Thoracic aorta (tissue), 2 donors: ENCODE data around the gene OR8H3. TPM values are rescaled to one million over a fixed set of nuclear protein-coding genes. Genes with fewer than 3 reads are reported as not detected.

Source experiments
- ATAC-seq: fragments of 150-250 bp; one replicate; pipeline ENCODE4 v1.8.0; 2017; ENCODE audit warnings: low read depth; ENCODE audit not compliant: insufficient number of reproducible peaks, low FRiP score
- DNase-seq: peaks from one replicate; pipeline ENCODE4 v3.0.0-alpha.2; 2020; ENCODE audit warnings: low spot score
- H3K27ac ChIP-seq, 2 donors: fragments of 200-600 bp; sonication (generic); 1 replicate in 1 of 2; 2 replicates in 1 of 2; pipeline ENCODE4 v1.5.1; 2016; ENCODE audit warnings: mild to moderate bottlenecking in 2 of 2, moderate library complexity in 2 of 2
- H3K27me3 ChIP-seq: fragments of 200-600 bp; sonication (generic); replicated peaks from 2 replicates; pipeline ENCODE4 v1.6.0; 2016; ENCODE audit warnings: mild to moderate bottlenecking; ENCODE audit not compliant: insufficient read depth
- H3K36me3 ChIP-seq: fragments of 200-600 bp; sonication (generic); one replicate; pipeline ENCODE4 v1.5.1; 2016
- H3K4me1 ChIP-seq, 2 donors: fragments of 200-600 bp; sonication (generic); 1 replicate in 1 of 2; 2 replicates in 1 of 2; pipeline versions ENCODE4 v1.5.1 to v1.6.0; 2016; ENCODE audit warnings: low read depth in 2 of 2, mild to moderate bottlenecking in 1 of 2; ENCODE audit not compliant: control insufficient read depth in 1 of 2
- H3K4me3 ChIP-seq: fragments of 200-600 bp; sonication (generic); 2 replicates; pipeline ENCODE4 v1.5.1; 2016; ENCODE audit warnings: mild to moderate bottlenecking
- H3K9me3 ChIP-seq: fragments of 200-600 bp; sonication (generic); 2 replicates; pipeline ENCODE4 v1.5.1; 2016
- CTCF ChIP-seq: fragments of 200-600 bp; sonication (generic); IDR thresholded peaks from one replicate; pipeline ENCODE4 v1.5.1; 2019; ENCODE audit warnings: antibody characterized with exemption
- total RNA-seq, 2 donors: library from RNA; depleted of rRNA; stranded (reverse); fragments of >200 nt; gene quantifications; one replicate each; pipeline versions ENCODE4 v1.1.0 to v1.2.3, GENCODE V29; 2016

Gene OR8H3
- total RNA-seq, 2 donors from 2014 or later, result not detected

- Histone ChIP-seq H3K27ac (no peak overlapping the region), H3K4me3 (no peak overlapping the region), H3K36me3 (no peaks in the 10 kb centered on the region), H3K9me3 (peaks cover 4% of the 10 kb centered on the region), H3K4me1 (no peaks in the 10 kb centered on the region), H3K27me3 (no peaks in the 10 kb centered on the region)
- ATAC-seq (no peak), DNase-seq (no peak)
- TF ChIP-seq CTCF, result no peak
Measured at GRCh38 chr11:56151376-56151775, 29.2 kb downstream of the OR8H3 start.

GRCh38 chr11:56152333-56152732 lies 30.2 kb downstream of the OR8H3 start:
- no peak for DNase-seq
- no peaks in the 10 kb centered on the region for H3K27me3 ChIP-seq
- no peaks in the 10 kb centered on the region for H3K36me3 ChIP-seq
- H3K4me1 ChIP-seq, result no peaks in the 10 kb centered on the region
- ATAC-seq, result no peak
- no peak overlapping the region for H3K4me3 ChIP-seq
- no peak for TF ChIP-seq CTCF
- peaks cover 4% of the 10 kb centered on the region for H3K9me3 ChIP-seq
- H3K27ac ChIP-seq, result no peak overlapping the region

GRCh38 chr11:56160217-56160616 lies 38.0 kb downstream of the OR8H3 start, which contains the start of gene OR8K5:
Gene OR8K5, minus strand, starts transcription at chr11:56160317. Its CDS starts 0 bp downstream, at chr11:56160317.
- Histone ChIP-seq H3K4me3 (no peak within 1 kb of the TSS), H3K9me3 (no peaks in the 10 kb centered on the region), H3K27ac (no peak within 1 kb of the TSS), H3K27me3 (no peaks in the 10 kb centered on the region), H3K36me3 (no peaks in the 10 kb centered on the region), H3K4me1 (no peaks in the 10 kb centered on the region)
- ATAC-seq, result no peak
- TF ChIP-seq CTCF, result no peak
- DNase-seq, result no peak

GRCh38 chr11:56163804-56164203 lies 41.6 kb downstream of the OR8H3 start:
- DNase-seq (no peak), ATAC-seq (no peak)
- H3K36me3 ChIP-seq, result no peaks in the 10 kb centered on the region
- no peak overlapping the region for H3K4me3 ChIP-seq
- H3K27ac ChIP-seq, result no peak overlapping the region
- no peaks in the 10 kb centered on the region for H3K27me3 ChIP-seq
- no peaks in the 10 kb centered on the region for H3K9me3 ChIP-seq
- H3K4me1 ChIP-seq, result no peaks in the 10 kb centered on the region
- no peak for TF ChIP-seq CTCF

GRCh38 chr11:56172256-56172830 lies 50.2 kb downstream of the OR8H3 start:
- no peak for TF ChIP-seq CTCF
- H3K9me3 ChIP-seq, result no peaks in the 10 kb centered on the region
- H3K27me3 ChIP-seq, result no peaks in the 10 kb centered on the region
- no peak for ATAC-seq
- no peaks in the 10 kb centered on the region for H3K36me3 ChIP-seq
- H3K4me1 ChIP-seq, result no peaks in the 10 kb centered on the region
- no peak overlapping the region for H3K27ac ChIP-seq
- no peak for DNase-seq
- H3K4me3 ChIP-seq, result no peak overlapping the region

Other genes starting within 250 kb of the OR8H3 start
- not detected for gene TRIM51, start 239.1 kb upstream of the OR8H3 start, total RNA-seq
- not detected for gene OR5W2, start 207.8 kb upstream of the OR8H3 start, total RNA-seq
- not detected for gene OR5I1, start 186.0 kb upstream of the OR8H3 start, total RNA-seq
- gene OR10AG1, start 152.4 kb upstream of the OR8H3 start, total RNA-seq, result not detected
- gene OR5F1, start 127.7 kb upstream of the OR8H3 start, total RNA-seq, result not detected
- gene OR5AS1, start 94.7 kb upstream of the OR8H3 start, total RNA-seq, result not detected
- not detected for gene OR8I2, start 29.1 kb upstream of the OR8H3 start, total RNA-seq
- gene OR8H2, start 18.7 kb upstream of the OR8H3 start, total RNA-seq, result not detected
- not detected for gene OR8J3, start 17.8 kb downstream of the OR8H3 start, total RNA-seq
- gene OR8K5, start 37.9 kb downstream of the OR8H3 start, total RNA-seq, result not detected
- gene OR5J2, start 54.2 kb downstream of the OR8H3 start, total RNA-seq, result not detected
- not detected for gene OR5T2, start 111.9 kb downstream of the OR8H3 start, total RNA-seq
- not detected for gene OR5T3, start 129.9 kb downstream of the OR8H3 start, total RNA-seq
- gene OR5T1, start 151.8 kb downstream of the OR8H3 start, total RNA-seq, result not detected
- not detected for gene OR8H1, start 169.9 kb downstream of the OR8H3 start, total RNA-seq
- not detected for gene OR8K3, start 192.8 kb downstream of the OR8H3 start, total RNA-seq
- not detected for gene OR8K1, start 223.7 kb downstream of the OR8H3 start, total RNA-seq
- gene OR8J1, start 231.9 kb downstream of the OR8H3 start, total RNA-seq, result not detected